ENCODE results near the gene ROBO4.

ROBO4 gene

DNA sequence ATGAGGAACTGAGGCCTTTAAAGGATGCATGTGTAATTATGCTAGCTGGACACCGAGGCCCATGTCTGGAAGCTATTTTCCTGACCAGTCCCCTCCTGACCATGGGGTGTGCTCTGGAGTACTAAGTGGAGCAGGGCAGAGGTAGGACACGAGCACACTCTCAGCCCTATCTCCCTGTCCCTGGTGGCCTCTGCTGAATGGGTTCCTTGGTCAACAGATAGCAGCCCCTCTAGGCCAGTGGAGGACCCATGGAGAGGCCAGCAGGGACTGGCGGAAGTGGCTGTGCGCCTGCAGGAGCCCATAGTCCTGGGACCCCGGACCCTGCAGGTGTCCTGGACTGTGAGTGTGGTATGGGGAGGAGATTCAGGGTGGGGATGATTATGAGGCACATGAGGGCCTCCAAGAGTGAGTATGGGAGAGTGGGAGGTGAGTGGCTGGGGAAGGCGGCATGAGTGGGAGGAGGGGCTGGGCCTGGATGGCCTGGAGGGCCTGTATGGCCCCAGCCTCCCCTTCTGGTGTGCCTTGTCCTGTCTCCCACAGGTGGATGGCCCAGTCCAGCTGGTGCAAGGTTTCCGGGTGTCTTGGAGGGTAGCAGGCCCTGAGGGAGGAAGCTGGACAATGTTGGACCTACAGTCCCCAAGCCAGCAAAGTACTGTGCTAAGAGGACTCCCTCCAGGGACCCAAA is 23.0 kb downstream of the ROBO4 start:
- no peak for DNase-seq (ENCODE audit: low read depth, low spot score)

DNA sequence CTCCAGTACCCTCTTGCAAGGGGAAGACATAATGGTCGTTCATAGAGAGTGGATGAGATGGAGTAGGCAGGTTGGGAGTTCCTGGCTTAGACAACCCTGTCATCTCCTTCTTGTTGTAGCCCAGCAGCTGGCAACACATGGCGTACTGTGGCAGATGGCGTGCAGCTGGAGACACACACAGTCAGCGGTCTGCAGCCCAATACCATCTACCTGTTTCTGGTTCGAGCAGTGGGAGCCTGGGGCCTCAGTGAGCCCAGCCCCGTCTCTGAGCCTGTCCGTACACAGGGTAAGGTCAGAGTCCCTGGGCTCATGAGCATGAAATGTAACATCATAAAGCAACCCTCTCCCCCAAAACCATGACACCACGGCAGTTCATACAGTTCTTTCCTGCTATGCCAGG is 23.7 kb downstream of the ROBO4 start:
- DNase-seq (ENCODE audit: low read depth, low spot score) = no peak

DNA sequence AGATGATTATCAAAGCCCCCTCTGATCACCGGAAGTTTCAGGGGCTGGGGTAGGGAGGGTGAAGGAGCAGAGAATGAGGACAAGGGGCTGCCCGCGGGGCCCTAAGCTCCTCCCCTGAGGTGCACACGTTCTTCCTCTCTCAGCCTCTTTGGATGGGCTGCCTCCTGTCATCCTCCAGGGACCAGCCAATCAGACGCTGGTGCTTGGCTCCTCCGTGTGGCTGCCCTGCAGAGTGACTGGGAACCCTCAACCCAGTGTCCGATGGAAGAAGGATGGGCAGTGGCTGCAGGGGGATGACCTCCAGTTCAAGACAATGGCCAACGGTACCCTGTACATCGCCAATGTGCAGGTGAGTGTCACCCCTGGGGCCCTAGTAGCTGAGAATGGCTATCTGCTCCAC is 24.9 kb downstream of the ROBO4 start:
- DNase-seq (ENCODE audit: low read depth, low spot score) = no peak

DNA sequence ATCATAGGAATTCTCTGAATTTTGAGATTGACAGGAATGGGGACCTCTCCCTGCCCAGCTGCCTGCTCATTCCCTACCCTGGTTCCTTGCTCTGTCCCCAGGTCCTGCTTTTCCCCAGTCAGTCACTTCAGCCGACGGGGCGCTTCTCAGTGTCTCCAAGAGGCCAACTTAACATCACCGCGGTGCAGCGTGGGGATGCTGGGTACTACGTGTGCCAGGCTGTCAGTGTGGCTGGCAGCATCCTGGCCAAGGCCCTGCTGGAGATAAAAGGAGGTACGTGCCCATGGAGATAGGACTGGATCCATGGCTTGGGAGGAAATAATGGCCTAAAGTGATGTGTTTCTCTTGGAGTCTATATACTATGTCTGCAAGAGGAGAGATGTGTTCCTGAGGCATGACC is 25.4 kb downstream of the ROBO4 start:
- DNase-seq (ENCODE audit: low read depth, low spot score) = no peak

DNA sequence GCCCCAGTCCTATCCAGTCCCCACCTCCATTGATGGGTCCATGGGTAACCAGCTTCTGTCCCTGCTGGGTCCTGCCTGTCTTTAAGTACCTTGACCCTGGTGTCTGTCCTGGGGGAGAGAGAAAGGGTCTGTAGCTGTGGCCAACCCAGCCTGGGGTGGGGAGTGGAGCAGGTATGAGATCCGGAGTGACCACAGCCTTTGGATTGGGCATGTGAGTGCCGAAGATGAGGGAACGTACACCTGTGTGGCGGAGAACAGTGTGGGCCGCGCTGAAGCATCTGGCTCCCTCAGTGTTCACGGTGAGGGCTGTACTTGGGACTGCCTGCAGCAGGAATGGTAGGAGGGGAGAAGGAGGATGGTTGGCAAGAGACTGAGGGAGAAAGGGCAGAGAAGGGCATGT is 27.2 kb downstream of the ROBO4 start:
- no peak for DNase-seq (ENCODE audit: low read depth, low spot score)

DNA sequence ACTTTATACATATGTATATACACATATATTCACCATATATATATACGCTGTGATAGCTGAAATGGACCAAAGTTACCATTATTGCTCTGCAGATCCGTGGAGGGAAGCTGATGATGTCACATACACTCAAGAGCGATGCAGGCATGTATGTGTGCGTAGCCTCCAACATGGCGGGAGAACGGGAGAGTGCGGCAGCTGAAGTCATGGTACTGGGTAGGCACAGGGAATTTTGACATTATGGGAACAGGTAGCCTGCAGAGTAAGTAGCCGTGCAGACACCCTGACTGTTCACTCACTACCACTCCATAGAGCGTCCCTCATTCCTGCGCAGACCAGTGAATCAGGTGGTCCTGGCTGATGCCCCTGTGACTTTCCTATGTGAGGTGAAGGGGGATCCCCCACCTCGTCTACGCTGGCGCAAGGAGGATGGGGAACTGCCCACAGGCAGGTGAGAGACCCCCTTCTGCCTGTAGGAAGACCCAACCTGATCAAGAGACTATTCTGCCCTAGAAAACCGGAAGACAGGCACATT is 27.7 kb downstream of the ROBO4 start:
- no peak for DNase-seq (ENCODE audit: low read depth, low spot score)

DNA sequence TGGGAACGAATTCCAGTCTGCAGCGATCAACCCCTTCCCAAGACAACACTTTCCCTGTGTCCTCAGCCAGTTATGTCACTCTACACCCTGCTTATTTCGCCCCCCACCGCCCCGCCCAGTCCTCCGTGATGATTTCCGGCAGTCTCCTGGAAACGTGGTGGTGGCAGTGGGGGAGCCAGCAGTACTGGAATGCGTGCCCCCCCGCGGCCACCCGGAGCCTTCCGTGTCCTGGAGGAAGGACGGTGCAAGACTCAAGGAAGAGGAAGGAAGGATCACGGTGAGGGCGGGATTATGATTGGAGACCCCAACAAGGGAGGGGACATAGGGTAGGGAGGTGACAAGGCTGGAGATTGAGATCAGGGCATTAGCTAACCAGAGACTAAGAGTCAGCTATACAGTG is 28.3 kb downstream of the ROBO4 start:
- no peak for DNase-seq (ENCODE audit: low read depth, low spot score)

DNA sequence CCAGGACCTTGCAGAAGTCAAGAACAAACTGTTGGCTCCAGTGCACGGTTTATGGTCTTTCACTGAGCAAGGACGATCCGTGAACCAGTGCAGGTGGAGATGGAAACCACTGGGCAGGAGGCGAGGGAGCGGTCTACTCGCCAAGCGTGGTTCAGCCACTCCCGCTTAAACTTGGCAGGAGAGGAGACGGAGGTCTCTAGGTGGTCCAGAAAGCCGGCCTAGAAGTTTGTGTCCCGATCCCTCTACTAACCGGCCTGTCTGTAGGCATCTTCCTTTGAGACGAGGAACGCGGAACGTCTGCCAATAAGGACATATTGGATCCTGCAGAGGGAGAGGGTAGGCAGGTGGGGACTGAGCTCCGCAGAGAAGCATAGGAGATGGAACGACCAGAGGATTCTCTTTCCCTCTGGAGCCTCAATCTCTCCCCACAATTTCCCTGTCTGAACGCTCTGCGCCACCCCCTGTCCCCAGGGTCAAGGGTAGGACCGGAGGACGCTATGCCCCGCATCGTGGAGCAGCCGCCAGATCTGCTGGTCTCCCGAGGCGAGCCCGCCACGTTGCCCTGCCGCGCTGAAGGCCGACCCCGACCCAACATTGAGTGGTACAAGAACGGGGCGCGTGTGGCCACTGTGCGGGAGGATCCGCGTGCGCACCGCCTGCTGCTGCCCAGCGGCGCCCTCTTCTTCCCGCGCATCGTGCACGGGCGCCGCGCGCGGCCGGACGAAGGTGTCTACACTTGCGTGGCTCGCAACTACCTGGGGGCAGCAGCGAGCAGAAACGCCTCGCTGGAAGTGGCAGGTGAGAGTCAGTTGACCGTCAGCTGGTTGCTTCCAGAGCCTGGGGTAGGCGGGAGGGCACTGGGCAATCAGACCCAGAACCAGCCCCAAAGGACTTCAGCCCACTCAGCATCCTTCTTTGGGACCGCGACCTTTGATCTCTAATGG is 29.1 kb downstream of the ROBO4 start:
- no peak for DNase-seq (ENCODE audit: low read depth, low spot score)

DNA sequence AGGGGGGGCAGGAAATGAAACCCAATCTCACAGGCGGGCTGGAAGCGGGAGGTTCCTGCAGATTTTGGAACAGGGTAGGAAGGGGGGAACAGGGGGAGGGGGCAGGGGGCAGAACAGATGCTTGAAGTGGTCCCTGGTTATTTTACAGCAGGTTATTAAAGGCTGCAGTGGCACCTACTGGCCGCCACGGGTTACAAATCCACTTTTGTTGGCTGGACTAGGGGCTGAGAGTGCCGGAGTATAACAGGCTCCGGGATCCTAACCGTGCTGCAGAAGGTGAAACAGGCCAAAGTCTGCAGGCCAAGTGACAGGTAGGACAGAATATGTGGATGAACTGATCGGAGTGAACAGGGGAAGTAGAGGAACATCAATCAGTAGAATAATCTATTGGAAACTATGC is 30.0 kb downstream of the ROBO4 start:
- DNase-seq (ENCODE audit: low read depth, low spot score) = peak; percentile 46

DNA sequence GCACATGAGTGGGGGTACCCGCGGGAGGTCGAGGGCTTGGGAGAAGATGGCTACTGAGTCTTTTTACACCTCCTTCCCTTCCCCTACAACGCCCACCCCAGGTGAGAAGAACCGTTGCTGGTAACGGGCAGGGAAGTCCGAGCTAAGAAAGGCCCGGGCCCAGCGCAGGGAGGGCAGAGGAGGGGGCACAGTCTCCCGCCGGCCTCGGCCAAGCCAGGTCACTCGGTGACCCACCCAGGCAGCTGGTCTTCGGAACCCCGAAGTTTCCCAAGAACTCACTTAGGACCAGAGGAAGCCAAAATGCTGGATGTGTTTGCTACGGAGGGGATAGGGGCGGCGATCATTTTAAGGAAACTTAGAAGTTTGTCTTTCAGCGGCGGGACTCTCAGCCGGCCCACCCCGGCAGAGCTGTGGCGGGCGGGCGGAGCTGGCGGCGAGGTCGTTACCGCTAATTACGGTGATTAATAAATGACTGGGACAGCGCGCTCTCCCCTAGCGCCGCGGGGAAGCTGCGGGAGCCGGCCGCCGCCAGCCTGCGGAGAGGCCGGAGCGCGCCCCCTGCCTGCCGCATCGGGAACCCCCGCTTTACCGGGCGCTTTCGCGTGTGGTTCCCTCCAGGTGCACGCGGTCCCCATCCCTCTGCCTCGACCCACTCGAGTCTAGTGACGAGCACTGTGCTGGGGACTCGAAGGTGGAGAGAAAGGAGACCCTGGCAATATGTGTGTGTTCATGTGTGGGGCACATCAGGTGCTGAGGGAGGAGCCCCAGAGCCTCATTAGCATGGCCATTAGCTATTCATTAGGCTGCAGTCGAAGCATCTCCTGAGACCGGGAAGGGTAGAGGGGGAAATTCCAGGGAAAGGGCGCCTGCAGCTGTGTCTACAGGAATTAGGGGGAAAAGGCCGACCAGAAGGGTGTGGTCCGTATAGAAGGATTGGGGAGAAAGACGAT is 31.5 kb downstream of the ROBO4 start:
- DNase-seq (ENCODE audit: low read depth, low spot score) = peak; percentile 67

DNA sequence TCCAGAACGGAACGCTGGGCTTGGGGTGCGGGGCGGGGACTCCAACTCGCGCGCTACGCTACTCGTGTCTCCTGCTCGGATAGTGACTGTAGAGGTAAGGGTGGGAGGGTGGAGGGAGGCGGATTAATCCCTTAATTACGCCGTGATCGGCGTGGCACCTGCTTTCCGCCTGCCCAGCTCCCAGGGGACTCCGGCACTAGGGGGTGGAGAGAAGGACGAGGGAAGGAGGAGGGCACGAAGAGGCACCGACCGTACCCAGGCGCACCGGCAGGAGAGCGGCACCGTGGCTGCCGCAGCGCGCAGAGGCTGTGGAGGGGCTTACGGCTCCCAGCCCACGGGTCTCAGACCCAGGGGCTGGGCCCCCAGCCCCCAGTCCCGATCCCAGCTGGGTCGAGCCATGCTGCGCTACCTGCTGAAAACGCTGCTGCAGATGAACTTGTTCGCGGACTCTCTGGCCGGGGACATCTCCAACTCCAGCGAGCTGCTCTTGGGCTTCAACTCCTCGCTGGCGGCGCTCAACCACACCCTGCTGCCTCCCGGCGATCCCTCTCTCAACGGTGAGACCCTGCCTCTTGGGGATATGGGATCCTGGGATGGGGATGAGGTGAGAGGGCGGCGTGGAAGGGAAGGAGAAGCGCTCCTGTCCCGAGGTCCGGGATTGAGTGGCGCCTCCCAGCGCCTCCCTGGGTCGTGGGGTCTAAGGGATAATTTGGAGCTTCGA is 32.3 kb downstream of the ROBO4 start, which contains the start of gene ROBO3:
Gene ROBO3 (plus strand): TSS at position 252 of the 721 bp plus-strand sequence. CDS start 146 bp downstream, at position 398.
- DNase-seq (ENCODE audit: low read depth, low spot score) = no peak

DNA sequence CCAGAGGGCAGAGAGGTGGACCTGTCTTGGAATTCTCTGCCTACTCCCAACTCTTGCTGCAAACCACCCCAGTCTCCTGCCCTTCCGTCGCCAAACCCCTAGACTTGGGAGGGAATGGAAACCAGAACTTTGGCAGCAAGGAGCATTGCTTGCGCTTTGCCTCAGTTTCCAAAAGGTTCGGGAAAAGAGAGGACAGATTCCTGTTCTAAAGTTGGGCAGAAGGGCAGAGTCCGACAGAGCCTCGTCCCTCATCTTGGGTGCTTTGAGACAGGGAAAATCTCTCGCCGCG is 32.8 kb downstream of the ROBO4 start:
- no peak for DNase-seq (ENCODE audit: low read depth, low spot score)

DNA sequence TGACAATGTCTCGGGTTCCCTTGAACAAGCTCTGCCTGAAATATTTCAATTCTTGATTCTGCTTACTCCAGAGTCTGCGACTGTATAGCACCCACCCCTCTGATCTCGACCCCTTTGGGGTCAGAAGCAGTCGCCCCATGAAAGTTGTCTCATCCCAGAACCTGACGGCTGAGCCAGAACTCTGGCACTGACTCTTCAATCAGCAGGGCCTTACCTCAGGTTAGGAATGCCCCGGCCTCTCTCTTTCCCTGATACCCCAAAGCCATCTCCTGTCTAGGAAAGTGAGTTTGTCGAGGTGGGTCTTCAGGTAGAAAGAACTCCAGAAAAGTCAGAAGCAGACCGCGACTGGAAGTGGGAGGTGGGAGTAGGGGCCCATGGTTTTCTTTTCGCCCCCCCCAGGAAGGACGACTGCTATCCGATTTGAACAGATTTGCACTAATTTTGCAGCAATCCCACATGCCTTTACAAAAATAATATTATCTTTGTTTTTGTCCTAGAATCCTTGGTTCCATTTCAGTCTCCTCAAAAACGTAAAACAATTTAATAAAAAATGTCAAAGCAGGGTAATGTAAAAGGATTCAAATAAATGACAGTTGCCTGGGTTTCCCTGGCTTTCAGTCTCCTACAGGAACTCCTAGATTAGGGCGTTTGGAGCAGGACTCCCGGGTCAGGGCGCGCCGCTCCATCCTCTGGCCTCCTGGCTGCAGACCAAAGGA is 33.3 kb downstream of the ROBO4 start:
- no peak for DNase-seq (ENCODE audit: low read depth, low spot score)

DNA sequence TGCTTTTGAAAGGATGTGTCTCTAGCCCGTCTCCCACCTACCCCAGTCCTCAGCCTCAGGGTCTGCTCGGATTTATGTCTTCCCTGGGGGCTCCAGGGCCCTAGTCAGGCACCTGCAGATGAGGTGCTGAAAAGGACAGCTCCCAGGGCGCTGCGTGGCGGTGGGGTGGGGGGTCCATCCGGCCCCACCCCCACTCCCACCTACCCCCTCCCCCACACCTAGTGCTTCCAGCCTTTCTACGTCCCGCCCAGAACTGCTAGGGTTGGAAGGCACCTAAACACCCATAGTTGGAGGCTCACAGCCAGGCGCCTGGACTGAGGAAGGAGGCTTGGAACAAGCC is 33.9 kb downstream of the ROBO4 start:
- DNase-seq (ENCODE audit: low read depth, low spot score) = no peak

DNA sequence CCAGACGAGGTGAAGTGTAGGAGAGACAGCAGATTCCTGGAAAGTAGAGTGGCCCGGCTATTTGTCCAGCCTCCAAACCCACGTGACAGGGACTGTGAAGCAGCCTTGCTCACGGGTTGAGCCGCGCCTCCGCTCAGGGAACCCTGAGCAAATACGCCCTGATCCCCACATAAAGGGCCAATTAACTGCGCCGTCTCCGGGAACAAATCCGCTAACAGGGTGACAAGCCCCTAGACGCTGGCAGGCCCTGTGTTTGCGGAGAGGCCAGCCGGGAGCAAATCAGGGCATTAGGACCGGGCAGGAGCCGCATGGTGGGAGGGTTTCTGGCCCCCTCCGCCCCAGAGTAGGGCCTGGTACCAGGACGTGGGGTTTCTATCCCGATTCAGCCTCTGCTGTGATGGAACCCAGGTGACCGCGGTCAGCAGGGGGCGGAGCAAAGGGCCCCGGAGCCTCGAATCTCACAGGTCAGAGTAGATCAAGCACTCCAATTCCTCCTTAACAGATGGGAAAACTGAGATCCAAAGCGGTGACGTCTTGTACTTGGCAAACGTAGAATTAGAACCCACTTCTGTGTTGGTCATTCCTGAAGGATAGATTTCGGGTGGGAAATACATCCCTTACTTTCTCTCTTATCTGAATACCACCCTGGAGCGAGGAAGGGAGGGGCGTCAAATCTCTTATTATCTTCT is 34.4 kb downstream of the ROBO4 start:
- DNase-seq (ENCODE audit: low read depth, low spot score) = no peak

DNA sequence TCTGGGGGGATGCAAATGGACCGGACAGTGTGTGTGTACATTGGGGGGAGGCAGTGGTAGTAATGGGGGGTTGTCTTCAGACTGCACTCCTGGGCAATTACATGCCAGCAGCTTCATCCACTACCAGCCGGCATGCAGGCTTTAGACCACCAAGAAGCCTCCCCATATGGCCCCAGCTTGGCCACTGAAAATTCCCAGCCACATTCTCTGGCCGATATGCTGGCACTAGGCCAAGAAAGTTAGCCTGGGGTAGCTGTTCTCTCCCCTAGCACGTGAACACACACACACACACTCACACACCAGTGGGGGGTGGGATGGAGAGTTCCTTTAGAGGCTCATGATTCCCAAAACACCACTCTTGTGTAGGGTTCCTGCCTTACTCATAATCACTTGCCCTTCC is 36.0 kb downstream of the ROBO4 start:
- no peak for DNase-seq (ENCODE audit: low read depth, low spot score)

DNA sequence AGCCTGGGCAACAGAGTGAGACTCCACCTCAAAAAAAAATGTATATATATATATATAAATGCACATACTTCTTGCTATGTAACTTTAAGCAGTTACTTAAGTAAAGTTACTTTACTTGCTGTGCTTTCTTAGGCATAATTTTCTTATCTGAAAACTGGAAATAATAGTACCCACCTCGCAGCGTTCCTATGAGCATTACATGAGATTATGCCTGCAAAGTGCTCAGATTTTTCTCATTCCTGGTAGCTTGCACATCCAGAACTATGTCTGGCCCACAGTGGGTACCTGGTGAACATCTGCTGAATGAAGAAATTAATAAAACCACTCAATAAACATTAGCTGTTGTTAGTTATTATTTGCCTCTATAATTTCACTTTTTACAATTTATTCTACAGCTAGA is 38.5 kb downstream of the ROBO4 start:
- no peak for DNase-seq (ENCODE audit: low read depth, low spot score)

DNA sequence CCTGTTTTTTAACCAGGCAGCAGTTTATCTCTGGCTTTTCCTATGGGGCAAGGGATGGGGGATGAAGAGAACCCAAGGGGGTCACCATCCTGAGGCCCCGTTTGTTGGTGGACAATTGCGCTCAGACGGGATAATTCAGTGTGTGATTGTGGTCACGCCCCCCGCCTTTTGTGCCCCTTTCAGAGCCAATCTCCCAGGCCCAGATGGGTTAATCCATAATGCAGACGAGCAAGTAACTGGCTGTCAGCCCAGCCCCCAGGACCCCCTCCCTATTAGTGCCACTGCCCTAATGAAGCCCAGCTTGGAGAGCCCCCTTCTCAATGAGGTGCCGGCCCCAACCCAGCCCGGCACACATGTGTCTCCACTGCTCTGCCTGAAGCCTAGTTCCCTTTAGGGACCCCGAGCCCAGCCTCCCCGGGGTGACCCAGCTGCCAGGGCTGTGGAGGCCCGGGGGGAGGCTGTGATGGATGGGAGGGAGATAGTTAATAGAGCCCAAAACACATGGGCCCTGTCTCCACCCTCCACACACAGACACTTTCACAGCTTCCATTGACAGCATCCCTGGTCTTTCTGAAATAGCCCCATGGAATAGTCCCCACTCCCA is 51.5 kb downstream of the ROBO4 start:
- no peak for DNase-seq (ENCODE audit: low read depth, low spot score)

DNA sequence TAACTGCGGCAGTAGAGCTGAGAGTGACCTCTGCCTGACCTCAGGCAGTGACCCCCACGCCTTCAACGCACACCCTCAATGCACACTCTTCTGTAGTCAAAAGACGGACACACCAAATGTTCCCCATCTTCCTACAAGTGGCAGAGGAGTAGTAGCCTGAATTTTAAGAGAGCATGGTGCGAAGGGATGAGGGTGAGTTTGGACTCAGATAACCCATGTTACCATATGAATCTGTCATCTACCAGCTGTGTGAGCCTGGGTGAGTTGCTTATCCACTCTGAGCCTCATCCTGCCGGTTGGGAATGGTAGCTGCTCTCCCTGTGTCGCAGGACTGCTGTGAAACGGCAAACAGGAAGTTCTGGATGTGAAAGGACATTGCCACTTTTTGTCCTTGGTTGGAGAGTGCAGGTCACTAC is 53.0 kb downstream of the ROBO4 start:
- DNase-seq (ENCODE audit: low read depth, low spot score) = no peak

DNA sequence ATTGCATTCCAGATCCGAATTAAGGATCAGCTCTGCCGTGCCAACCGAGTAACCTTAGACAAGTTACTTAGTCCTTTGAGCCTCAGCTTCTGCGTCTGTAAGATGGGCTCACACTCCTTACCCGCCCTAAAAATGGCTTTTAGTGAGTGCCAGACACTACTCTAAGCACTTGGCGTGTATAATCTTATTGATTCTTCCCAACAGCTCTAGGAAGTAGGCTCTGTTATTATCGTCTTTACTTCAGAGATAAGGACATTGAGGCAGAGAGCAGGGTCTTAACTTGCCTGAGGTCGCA is 54.1 kb downstream of the ROBO4 start:
- no peak for DNase-seq (ENCODE audit: low read depth, low spot score)
